HFFc6 (cell line): Measurements from ENCODE around the gene LY9. TPM values are rescaled to one million over a fixed set of nuclear protein-coding genes. Genes with fewer than 3 reads are reported as not detected.
"Not testable (repeated sequence)": the region's sequence is repeated elsewhere in the genome, so short reads cannot be mapped to it uniquely, and the experiment has no call there.

ENCODE experiments used
- DNase-seq: peaks from one replicate; pipeline ENCODE4 v3.0.0-alpha.2; 2018
- H3K27ac Mint-ChIP-seq: 2 replicates; pipeline ENCODE4 v1.8.0; 2020; ENCODE audit warnings: mild to moderate bottlenecking, mixed read lengths
- H3K27me3 Mint-ChIP-seq: 2 replicates; pipeline ENCODE4 v1.8.0; 2021; ENCODE audit warnings: mild to moderate bottlenecking, moderate library complexity, mixed read lengths; ENCODE audit not compliant: insufficient read depth
- H3K36me3 Mint-ChIP-seq: 2 replicates; pipeline ENCODE4 v1.8.0; 2021; ENCODE audit warnings: low read depth, mixed read lengths
- H3K4me1 Mint-ChIP-seq: 2 replicates; pipeline ENCODE4 v1.8.0; 2020; ENCODE audit warnings: low read depth, mixed read lengths
- H3K4me3 Mint-ChIP-seq: 2 replicates; pipeline ENCODE4 v1.8.0; 2020; ENCODE audit warnings: mild to moderate bottlenecking, moderate library complexity, mixed read lengths
- H3K9me3 Mint-ChIP-seq: 2 replicates; pipeline ENCODE4 v1.8.0; 2020; ENCODE audit warnings: mild to moderate bottlenecking, mixed read lengths
- total RNA-seq, 6 experiments: library from RNA; stranded (reverse); fragmentation: NEBNext Ultra II Directional; extraction: Animal tissue kit (Norgen Biotek cat#: 25700); gene quantifications; 2 replicates in 1 of 6; 3 replicates in 5 of 6; pipeline ENCODE4 v1.2.3, GENCODE V29; 2021
- TF ChIP-seq, protein P1 (sequence below): fragments of 200-600 bp; sonication (generic); IDR thresholded peaks from 2 replicates; pipeline ENCODE4 v1.5.0; 2021; ENCODE audit warnings: antibody characterized with exemption, mild to moderate bottlenecking

The LY9 gene
- total RNA-seq, 6 experiments from 2014 or later = not detected

DNA sequence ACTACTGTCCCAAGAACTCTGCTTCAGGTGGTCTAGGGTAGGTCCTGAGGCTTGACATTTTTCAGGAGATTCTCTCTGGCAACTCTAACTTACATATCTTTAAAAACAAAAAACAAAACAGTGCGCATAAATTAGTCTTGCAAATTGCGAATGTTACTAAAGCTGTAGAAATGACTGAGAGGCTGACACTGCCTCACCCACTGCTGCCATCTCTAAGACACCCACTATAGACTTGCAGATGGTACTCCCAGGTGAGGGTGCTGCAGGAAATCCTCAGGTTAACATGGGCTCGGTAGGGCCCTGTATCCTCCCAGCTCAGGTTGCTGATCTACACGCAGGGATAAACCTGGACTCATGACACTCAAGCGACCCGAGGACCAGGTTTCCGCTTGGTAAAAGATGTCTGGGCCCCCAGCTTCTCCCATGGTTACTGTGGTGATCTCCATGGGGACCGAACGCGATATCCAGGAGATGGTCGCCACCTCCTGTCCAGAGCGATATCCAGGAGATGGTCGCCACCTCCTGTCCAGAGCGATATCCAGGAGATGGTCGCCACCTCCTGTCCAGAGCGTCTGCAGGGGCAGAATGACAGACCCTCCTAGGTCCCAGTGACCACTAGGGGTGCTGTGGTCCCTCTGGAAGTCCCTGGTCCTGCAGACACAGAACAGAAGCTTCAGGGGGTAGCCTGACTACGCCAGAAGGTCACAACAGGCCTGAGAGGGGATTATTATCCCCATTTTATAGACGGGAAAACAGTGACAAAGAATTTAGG lies 16.2 kb upstream of the LY9 start:
- Mint-ChIP-seq H3K27ac (no peak overlapping the region), H3K9me3 (no peaks in the 10 kb centered on the region), H3K27me3 (peaks cover 10% of the 10 kb centered on the region), H3K36me3 (no peaks in the 10 kb centered on the region), H3K4me1 (no peaks in the 10 kb centered on the region), H3K4me3 (no peak overlapping the region)
- TF ChIP-seq, protein P1, sequence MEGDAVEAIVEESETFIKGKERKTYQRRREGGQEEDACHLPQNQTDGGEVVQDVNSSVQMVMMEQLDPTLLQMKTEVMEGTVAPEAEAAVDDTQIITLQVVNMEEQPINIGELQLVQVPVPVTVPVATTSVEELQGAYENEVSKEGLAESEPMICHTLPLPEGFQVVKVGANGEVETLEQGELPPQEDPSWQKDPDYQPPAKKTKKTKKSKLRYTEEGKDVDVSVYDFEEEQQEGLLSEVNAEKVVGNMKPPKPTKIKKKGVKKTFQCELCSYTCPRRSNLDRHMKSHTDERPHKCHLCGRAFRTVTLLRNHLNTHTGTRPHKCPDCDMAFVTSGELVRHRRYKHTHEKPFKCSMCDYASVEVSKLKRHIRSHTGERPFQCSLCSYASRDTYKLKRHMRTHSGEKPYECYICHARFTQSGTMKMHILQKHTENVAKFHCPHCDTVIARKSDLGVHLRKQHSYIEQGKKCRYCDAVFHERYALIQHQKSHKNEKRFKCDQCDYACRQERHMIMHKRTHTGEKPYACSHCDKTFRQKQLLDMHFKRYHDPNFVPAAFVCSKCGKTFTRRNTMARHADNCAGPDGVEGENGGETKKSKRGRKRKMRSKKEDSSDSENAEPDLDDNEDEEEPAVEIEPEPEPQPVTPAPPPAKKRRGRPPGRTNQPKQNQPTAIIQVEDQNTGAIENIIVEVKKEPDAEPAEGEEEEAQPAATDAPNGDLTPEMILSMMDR = peak; percentile 69
- DNase-seq = no peak

DNA sequence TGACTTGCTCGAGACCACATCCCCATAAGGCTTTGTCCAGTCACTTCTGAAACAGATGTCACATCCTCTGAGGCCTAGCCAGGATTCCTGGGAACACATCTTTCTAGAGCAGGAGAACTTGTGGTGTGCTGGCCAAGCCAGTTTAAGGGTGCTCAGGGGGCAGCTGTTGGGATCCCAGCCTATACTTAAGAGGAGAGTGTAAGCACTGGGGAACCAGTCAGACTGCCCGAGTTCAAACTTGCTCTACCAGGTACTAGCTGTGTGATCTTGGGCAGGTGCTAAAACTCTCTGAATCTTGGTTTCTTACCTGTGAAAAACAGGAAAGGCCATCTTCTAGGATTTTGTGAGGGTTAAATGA lies 15.6 kb upstream of the LY9 start:
- no peak for DNase-seq

DNA sequence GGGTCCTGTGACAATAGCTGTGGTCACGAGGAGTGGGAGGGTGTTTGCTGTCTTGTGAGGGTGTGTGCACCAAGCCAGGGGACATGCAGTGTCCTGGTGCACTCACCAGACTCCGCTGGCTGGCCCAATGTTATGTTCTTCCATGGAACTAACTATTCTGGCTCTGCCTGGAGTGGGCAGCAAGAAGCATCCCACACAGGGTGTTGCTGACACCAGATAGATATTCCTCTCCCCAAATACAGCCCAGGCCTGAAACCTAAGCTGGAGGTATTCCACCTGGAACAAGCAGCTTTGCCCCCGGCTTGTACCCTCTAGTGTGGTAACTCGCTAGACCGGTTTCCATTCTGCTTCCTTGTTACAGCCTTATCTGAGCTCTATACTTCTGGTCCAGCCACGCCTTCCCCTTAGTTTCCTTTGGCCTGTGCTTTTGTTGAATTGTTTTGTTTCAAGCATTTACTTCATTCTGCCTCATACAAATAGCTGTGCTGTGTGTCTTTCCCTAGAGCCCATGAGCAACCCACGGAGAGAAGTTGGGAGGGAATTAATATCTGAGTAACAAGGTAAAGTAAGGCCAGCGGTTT lies 14.7 kb upstream of the LY9 start:
- Mint-ChIP-seq H3K4me3 (no peak overlapping the region), H3K36me3 (no peaks in the 10 kb centered on the region), H3K9me3 (no peaks in the 10 kb centered on the region), H3K4me1 (no peaks in the 10 kb centered on the region), H3K27me3 (peaks cover 14% of the 10 kb centered on the region), H3K27ac (no peak overlapping the region)
- DNase-seq = no peak
- TF ChIP-seq, protein P1 = no peak

More for the DNA sequence above, 15.6 kb upstream of the LY9 start:
- TF ChIP-seq, protein P1 = 0 out of 2 replicates have a peak, but pooled peaks have one; percentile 4
- H3K9me3 Mint-ChIP-seq = no peaks in the 10 kb centered on the region
- H3K4me1 Mint-ChIP-seq = no peaks in the 10 kb centered on the region
- H3K27me3 Mint-ChIP-seq = peaks cover 14% of the 10 kb centered on the region
- no peaks in the 10 kb centered on the region for H3K36me3 Mint-ChIP-seq
- H3K4me3 Mint-ChIP-seq = no peak overlapping the region
- no peak overlapping the region for H3K27ac Mint-ChIP-seq

DNA sequence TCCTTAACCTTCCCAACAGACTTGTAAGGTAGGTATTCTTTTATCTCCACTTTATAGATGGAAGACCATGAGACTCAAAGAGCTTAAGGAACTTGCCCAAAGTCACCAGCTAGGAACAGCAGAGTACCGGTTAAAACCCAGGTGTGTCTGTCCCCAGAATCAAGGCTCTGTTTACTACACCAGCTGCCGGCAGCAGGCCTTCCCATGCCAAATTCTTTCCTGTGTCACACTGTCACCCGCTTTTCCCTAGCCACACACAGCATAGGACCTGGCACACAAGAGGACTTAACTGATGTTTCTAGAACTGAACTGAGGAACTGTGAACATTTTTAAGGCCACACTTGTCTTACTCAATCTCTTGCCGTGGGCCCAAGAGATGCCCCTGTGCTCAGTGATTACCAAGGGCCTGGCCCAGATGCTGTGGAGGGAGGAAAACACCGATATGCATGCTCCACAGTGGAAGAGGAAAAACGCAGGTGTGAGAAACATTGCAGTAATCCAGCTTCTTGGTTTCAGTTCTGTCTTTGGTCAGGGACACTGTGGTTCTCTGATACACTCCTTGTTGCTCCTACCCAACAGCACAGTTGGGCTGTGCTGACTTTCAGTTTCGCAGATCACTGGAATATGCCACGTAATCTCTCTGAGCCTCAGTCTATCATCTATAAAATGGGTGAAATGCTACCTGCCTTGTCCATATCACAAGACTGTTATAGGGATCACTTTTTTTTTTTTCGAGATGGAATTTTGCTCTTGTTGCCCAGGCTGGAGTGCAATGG lies 13.9 kb upstream of the LY9 start:
- TF ChIP-seq, protein P1 = no peak
- H3K27ac Mint-ChIP-seq = no peak overlapping the region
- H3K4me1 Mint-ChIP-seq = no peaks in the 10 kb centered on the region
- H3K9me3 Mint-ChIP-seq = no peaks in the 10 kb centered on the region
- H3K4me3 Mint-ChIP-seq = no peak overlapping the region
- no peaks in the 10 kb centered on the region for H3K36me3 Mint-ChIP-seq
- peaks cover 14% of the 10 kb centered on the region for H3K27me3 Mint-ChIP-seq
- no peak for DNase-seq

DNA sequence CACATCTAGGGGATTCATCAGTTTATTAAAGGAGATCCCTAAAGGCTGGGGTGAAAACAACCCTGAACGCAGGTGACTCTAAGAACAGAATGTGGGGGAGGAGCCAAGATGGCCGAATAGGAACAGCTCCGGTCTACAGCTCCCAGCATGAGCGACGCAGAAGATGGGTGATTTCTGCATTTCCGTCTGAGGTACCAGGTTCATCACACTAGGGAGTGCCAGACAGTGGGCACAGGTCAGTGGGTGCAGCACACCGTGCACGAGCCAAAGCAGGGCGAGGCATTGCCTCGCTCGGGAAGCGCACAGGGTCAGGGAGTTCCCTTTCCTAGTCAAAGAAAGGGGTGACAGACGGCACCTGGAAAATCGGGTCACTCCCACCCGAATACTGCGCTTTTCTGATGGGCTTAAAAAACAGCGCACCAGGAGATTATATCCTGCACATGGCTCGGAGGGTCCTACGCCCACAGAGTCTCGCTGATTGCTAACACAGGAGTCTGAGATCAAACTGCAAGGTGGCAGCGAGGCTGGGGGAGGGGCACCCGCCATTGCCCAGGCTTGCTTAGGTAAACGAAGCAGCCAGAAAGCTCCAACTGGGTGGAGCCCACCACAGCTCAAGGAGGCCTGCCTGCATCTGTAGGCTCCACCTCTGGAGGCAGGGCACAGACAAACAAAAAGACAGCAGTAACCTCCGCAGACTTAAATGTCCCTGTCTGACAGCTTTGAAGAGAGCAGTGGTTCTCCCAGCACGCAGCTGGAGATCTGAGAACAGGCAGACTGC lies 12.8 kb upstream of the LY9 start:
- H3K36me3 Mint-ChIP-seq, DNase-seq, H3K27ac Mint-ChIP-seq, H3K4me1 Mint-ChIP-seq, H3K4me3 Mint-ChIP-seq, H3K9me3 Mint-ChIP-seq: not testable (repeated sequence)
- peaks cover 14% of the 10 kb centered on the region for H3K27me3 Mint-ChIP-seq
